Nephron progenitor cell (in vitro differentiated cells): ENCODE measurements around the gene CAMTA1.
A peak's percentile ranks its signal among the peaks of the same experiment; 100 is the strongest.

Experiments used
- DNase-seq: peaks from one replicate; pipeline ENCODE4 v3.0.0; 2021
- H3K27ac Mint-ChIP-seq: 2 replicates; pipeline ENCODE4 v1.8.0; 2021; ENCODE audit warnings: mild to moderate bottlenecking, moderate library complexity, mixed read lengths
- H3K27me3 Mint-ChIP-seq: 2 replicates; pipeline ENCODE4 v1.8.0; 2021; ENCODE audit warnings: mild to moderate bottlenecking, low read depth, mixed read lengths; ENCODE audit not compliant: poor library complexity
- H3K36me3 Mint-ChIP-seq: 2 replicates; pipeline ENCODE4 v1.8.0; 2021; ENCODE audit warnings: low read depth, mixed read lengths
- H3K4me1 Mint-ChIP-seq: 2 replicates; pipeline ENCODE4 v1.8.0; 2021; ENCODE audit warnings: mixed read lengths
- H3K4me3 Mint-ChIP-seq: 2 replicates; pipeline ENCODE4 v1.8.0; 2021; ENCODE audit warnings: mild to moderate bottlenecking, moderate library complexity, mixed read lengths
- H3K9me3 Mint-ChIP-seq: 2 replicates; pipeline ENCODE4 v1.8.0; 2021; ENCODE audit warnings: mild to moderate bottlenecking, moderate library complexity, mixed read lengths
- CTCF ChIP-seq: fragments of 200-600 bp; sonication (generic); IDR thresholded peaks from 2 replicates; pipeline ENCODE4 v1.5.0; 2021; ENCODE audit warnings: antibody characterized with exemption

CAMTA1 gene

GRCh38 chr1:7236844-7237515 is 451.7 kb downstream of the CAMTA1 start:
- TF ChIP-seq CTCF = no peak
- DNase-seq = no peak
- Mint-ChIP-seq H3K36me3 (no peaks in the 10 kb centered on the region), H3K9me3 (peaks cover 16% of the 10 kb centered on the region), H3K27me3 (peaks cover 15% of the 10 kb centered on the region), H3K4me3 (no peak overlapping the region), H3K4me1 (peaks cover 24% of the 10 kb centered on the region), H3K27ac (peak overlapping the region; percentile 23)

- Mint-ChIP-seq H3K4me3 (no peak overlapping the region), H3K9me3 (peaks cover 14% of the 10 kb centered on the region), H3K36me3 (no peaks in the 10 kb centered on the region), H3K27me3 (peaks cover 9% of the 10 kb centered on the region), H3K27ac (no peak overlapping the region), H3K4me1 (peaks cover 37% of the 10 kb centered on the region)
- no peak for TF ChIP-seq CTCF
- no peak for DNase-seq
These were observed 461.9 kb downstream of the CAMTA1 start for GRCh38 chr1:7247158-7247557.

- Mint-ChIP-seq H3K27me3 (peaks cover 12% of the 10 kb centered on the region), H3K36me3 (no peaks in the 10 kb centered on the region), H3K4me3 (no peak overlapping the region), H3K4me1 (peaks cover 45% of the 10 kb centered on the region), H3K27ac (no peak overlapping the region), H3K9me3 (peaks cover 9% of the 10 kb centered on the region)
- TF ChIP-seq CTCF = no peak
- DNase-seq = no peak
These were observed 462.7 kb downstream of the CAMTA1 start for GRCh38 chr1:7247791-7248548.

GRCh38 chr1:7248549-7249199 is 463.4 kb downstream of the CAMTA1 start:
- peaks cover 2% of the 10 kb centered on the region for H3K9me3 Mint-ChIP-seq
- H3K4me1 Mint-ChIP-seq = peaks cover 52% of the 10 kb centered on the region
- no peak for DNase-seq
- H3K27me3 Mint-ChIP-seq = peaks cover 13% of the 10 kb centered on the region
- H3K27ac Mint-ChIP-seq = no peak overlapping the region
- H3K36me3 Mint-ChIP-seq = no peaks in the 10 kb centered on the region
- no peak overlapping the region for H3K4me3 Mint-ChIP-seq
- no peak for TF ChIP-seq CTCF

GRCh38 chr1:7249516-7249915 is 464.3 kb downstream of the CAMTA1 start:
- no peak for TF ChIP-seq CTCF
- peaks cover 18% of the 10 kb centered on the region for H3K27me3 Mint-ChIP-seq
- no peaks in the 10 kb centered on the region for H3K9me3 Mint-ChIP-seq
- no peak for DNase-seq
- H3K27ac Mint-ChIP-seq = no peak overlapping the region
- no peak overlapping the region for H3K4me3 Mint-ChIP-seq
- no peaks in the 10 kb centered on the region for H3K36me3 Mint-ChIP-seq
- peaks cover 54% of the 10 kb centered on the region for H3K4me1 Mint-ChIP-seq
